DOHH2 (cell line): ENCODE measurements around the gene OR51B4.

Experiments
- EZH2phosphoT487 ChIP-seq: fragments of 200-600 bp; sonication (generic); IDR thresholded peaks from 2 replicates; pipeline ENCODE4 v1.6.1; 2017; ENCODE audit warnings: borderline replicate concordance, mild to moderate bottlenecking, antibody characterized with exemption, low read length, moderate library complexity, mixed read lengths
- TF ChIP-seq, protein P1 (sequence below): fragments of 200-600 bp; sonication (generic); IDR thresholded peaks from one replicate; pipeline ENCODE4 v1.5.1; 2014; ENCODE audit warnings: antibody characterized with exemption, mild to moderate bottlenecking, low read depth, low read length; ENCODE audit not compliant: poor library complexity, severe bottlenecking

DNA sequence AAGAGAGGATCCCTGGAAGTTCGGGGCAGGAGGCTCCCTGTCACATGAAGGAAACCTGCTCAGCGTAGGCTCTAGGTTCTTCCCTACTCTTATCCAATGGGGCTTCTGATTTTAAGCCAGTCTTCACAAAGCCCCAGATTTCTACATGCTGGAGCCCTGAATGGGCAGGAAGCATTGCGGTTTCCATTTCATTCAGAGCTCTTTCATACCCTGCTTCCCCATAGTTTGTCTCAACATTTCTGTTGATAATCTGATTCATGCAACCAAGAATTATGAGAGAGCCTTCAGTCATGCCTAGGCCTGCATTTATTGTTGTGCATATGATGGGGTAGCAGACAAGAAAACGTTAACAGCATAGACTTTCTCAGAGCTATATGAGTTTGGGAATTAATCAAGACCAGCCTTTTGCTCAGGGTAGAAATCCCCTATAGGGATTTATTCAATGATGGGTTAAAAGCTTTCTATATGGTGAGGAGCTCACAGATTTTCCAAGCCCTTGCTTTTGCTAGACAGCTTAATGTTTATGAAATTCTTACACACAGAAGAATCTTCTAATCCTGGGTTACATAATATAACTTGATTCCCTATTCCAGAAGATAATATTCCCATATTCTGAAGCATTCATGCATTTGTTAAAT, 15.9 kb downstream of the OR51B4 start:
- TF ChIP-seq, protein P1, sequence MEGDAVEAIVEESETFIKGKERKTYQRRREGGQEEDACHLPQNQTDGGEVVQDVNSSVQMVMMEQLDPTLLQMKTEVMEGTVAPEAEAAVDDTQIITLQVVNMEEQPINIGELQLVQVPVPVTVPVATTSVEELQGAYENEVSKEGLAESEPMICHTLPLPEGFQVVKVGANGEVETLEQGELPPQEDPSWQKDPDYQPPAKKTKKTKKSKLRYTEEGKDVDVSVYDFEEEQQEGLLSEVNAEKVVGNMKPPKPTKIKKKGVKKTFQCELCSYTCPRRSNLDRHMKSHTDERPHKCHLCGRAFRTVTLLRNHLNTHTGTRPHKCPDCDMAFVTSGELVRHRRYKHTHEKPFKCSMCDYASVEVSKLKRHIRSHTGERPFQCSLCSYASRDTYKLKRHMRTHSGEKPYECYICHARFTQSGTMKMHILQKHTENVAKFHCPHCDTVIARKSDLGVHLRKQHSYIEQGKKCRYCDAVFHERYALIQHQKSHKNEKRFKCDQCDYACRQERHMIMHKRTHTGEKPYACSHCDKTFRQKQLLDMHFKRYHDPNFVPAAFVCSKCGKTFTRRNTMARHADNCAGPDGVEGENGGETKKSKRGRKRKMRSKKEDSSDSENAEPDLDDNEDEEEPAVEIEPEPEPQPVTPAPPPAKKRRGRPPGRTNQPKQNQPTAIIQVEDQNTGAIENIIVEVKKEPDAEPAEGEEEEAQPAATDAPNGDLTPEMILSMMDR: no peak
- no peak for TF ChIP-seq EZH2phosphoT487
